ENCODE results near the gene PTPRM. TPM values are rescaled to one million over a fixed set of nuclear protein-coding genes. Genes with fewer than 3 reads are reported as not detected.

Gene PTPRM
- total RNA-seq, 1 experiment from 2014 or later: 11.1 TPM

- no peak for TF ChIP-seq HMGA2 (CRISPR knock-in tag; IDR thresholded peaks at IDR 0.05)
- TF ChIP-seq FOXK1 (CRISPR knock-in tag; IDR thresholded peaks at IDR 0.05): no peak
- TF ChIP-seq, protein P1, sequence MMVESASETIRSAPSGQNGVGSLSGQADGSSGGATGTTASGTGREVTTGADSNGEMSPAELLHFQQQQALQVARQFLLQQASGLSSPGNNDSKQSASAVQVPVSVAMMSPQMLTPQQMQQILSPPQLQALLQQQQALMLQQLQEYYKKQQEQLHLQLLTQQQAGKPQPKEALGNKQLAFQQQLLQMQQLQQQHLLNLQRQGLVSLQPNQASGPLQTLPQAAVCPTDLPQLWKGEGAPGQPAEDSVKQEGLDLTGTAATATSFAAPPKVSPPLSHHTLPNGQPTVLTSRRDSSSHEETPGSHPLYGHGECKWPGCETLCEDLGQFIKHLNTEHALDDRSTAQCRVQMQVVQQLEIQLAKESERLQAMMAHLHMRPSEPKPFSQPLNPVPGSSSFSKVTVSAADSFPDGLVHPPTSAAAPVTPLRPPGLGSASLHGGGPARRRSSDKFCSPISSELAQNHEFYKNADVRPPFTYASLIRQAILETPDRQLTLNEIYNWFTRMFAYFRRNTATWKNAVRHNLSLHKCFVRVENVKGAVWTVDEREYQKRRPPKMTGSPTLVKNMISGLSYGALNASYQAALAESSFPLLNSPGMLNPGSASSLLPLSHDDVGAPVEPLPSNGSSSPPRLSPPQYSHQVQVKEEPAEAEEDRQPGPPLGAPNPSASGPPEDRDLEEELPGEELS (CRISPR knock-in tag; IDR thresholded peaks at IDR 0.05): no peak
- no peak for TF ChIP-seq ZNF138 (CRISPR knock-in tag; conservative IDR thresholded peaks at IDR 0.05)
- no peak for TF ChIP-seq ATF1 (CRISPR knock-in tag; IDR thresholded peaks at IDR 0.05)
- TF ChIP-seq, protein P2, sequence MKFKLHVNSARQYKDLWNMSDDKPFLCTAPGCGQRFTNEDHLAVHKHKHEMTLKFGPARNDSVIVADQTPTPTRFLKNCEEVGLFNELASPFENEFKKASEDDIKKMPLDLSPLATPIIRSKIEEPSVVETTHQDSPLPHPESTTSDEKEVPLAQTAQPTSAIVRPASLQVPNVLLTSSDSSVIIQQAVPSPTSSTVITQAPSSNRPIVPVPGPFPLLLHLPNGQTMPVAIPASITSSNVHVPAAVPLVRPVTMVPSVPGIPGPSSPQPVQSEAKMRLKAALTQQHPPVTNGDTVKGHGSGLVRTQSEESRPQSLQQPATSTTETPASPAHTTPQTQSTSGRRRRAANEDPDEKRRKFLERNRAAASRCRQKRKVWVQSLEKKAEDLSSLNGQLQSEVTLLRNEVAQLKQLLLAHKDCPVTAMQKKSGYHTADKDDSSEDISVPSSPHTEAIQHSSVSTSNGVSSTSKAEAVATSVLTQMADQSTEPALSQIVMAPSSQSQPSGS (CRISPR knock-in tag; IDR thresholded peaks at IDR 0.05; ENCODE audit: borderline replicate concordance, low read depth): no peak
- TF ChIP-seq, protein P3, sequence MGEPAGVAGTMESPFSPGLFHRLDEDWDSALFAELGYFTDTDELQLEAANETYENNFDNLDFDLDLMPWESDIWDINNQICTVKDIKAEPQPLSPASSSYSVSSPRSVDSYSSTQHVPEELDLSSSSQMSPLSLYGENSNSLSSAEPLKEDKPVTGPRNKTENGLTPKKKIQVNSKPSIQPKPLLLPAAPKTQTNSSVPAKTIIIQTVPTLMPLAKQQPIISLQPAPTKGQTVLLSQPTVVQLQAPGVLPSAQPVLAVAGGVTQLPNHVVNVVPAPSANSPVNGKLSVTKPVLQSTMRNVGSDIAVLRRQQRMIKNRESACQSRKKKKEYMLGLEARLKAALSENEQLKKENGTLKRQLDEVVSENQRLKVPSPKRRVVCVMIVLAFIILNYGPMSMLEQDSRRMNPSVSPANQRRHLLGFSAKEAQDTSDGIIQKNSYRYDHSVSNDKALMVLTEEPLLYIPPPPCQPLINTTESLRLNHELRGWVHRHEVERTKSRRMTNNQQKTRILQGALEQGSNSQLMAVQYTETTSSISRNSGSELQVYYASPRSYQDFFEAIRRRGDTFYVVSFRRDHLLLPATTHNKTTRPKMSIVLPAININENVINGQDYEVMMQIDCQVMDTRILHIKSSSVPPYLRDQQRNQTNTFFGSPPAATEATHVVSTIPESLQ (CRISPR knock-in tag; IDR thresholded peaks at IDR 0.05): no peak
- TF ChIP-seq MXD4 (CRISPR knock-in tag; IDR thresholded peaks at IDR 0.05; ENCODE audit: borderline replicate concordance): no peak
- no peak for TF ChIP-seq JAZF1 (CRISPR knock-in tag; IDR thresholded peaks at IDR 0.05)
- no peak for TF ChIP-seq NFYB (CRISPR knock-in tag; conservative IDR thresholded peaks at IDR 0.05; ENCODE audit: low read depth)
These were observed 598.0 kb downstream of the PTPRM start (continued) for GRCh38 chr18:8165095-8165494.

DNA sequence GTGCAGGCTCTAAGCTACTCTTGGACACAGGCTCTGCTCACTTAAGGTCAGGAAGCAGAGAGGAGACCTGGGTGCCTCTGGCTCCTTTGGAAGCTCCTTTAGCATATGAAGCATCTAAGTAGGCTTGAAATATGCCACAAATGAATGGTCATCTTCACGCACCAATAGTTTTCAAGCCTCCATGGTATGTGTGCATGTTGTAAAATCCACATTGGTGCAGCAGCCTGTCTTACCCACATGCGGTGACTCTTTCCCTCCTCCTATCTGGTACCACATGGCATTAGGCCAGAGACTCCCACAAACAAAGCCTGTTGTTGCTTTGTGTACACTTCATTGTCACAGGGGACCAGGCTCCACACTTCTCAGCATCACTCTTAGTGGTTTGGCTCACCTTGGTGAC, 599.9 kb downstream of the PTPRM start:
- Mint-ChIP-seq H3K27me3 (ENCODE audit: low read depth) (no peaks in the 10 kb centered on the region), H3K27ac (no peak overlapping the region), H3K4me3 (no peak overlapping the region), H3K9me3 (peaks cover 5% of the 10 kb centered on the region; the same call in 1 of the 2 replicates), H3K36me3 (no peaks in the 10 kb centered on the region), H3K4me1 (peaks cover 7% of the 10 kb centered on the region; the same call in 1 of the 2 replicates)
- CTCF ChIA-PET: no interaction called here
- POLR2A ChIA-PET: no interaction called here
- DNase-seq (ENCODE audit: low spot score): no peak
- TF ChIP-seq ETV6 (CRISPR knock-in tag; IDR thresholded peaks at IDR 0.05) (no peak), GTF2I (CRISPR knock-in tag; conservative IDR thresholded peaks at IDR 0.05) (no peak), ZNF671 (CRISPR knock-in tag; IDR thresholded peaks at IDR 0.05) (no peak), ZMAT4 (CRISPR knock-in tag; IDR thresholded peaks at IDR 0.05) (no peak), SMAD3 (CRISPR knock-in tag; IDR thresholded peaks at IDR 0.05; ENCODE audit: borderline replicate concordance) (no peak)
- TF ChIP-seq, protein P1 (CRISPR knock-in tag; IDR thresholded peaks at IDR 0.05): no peak
- TF ChIP-seq, protein P4, sequence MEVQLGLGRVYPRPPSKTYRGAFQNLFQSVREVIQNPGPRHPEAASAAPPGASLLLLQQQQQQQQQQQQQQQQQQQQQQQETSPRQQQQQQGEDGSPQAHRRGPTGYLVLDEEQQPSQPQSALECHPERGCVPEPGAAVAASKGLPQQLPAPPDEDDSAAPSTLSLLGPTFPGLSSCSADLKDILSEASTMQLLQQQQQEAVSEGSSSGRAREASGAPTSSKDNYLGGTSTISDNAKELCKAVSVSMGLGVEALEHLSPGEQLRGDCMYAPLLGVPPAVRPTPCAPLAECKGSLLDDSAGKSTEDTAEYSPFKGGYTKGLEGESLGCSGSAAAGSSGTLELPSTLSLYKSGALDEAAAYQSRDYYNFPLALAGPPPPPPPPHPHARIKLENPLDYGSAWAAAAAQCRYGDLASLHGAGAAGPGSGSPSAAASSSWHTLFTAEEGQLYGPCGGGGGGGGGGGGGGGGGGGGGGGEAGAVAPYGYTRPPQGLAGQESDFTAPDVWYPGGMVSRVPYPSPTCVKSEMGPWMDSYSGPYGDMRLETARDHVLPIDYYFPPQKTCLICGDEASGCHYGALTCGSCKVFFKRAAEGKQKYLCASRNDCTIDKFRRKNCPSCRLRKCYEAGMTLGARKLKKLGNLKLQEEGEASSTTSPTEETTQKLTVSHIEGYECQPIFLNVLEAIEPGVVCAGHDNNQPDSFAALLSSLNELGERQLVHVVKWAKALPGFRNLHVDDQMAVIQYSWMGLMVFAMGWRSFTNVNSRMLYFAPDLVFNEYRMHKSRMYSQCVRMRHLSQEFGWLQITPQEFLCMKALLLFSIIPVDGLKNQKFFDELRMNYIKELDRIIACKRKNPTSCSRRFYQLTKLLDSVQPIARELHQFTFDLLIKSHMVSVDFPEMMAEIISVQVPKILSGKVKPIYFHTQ (CRISPR knock-in tag; IDR thresholded peaks at IDR 0.05): no peak
- TF ChIP-seq, protein P2 (CRISPR knock-in tag; IDR thresholded peaks at IDR 0.05; ENCODE audit: borderline replicate concordance, low read depth): no peak
- TF ChIP-seq, protein P5, sequence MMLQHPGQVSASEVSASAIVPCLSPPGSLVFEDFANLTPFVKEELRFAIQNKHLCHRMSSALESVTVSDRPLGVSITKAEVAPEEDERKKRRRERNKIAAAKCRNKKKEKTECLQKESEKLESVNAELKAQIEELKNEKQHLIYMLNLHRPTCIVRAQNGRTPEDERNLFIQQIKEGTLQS (CRISPR knock-in tag; conservative IDR thresholded peaks at IDR 0.05): no peak
- no peak for ATAC-seq
